ENCODE measurements around the gene TMEM89.

DNA sequence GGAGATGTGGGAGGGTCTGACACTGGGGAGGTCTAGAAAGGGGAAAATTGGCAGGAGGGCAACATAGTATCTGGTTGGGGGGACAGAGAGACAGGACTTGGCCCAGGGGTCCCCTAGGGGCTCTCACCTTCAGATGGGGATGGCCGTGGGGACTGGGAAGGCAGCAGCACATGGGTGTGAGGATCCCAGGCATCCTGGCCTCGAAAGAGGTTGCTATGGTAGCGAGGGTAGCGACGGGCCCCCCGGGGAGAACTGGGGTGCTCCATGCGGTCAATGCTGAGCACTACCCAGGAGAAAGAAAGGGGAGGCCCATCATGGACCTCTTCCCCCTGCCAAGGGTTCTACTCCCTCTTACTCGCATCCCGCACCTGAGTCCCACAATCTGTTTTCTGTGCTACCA lies 26.1 kb upstream of the TMEM89 start:
- TF ChIP-seq POLR2AphosphoS5 (IDR thresholded peaks at IDR 0.05), result no peak
- TF ChIP-seq EP300 (IDR thresholded peaks at IDR 0.05), result no peak

All from esophagus muscularis mucosa (tissue), 3 donors.